Mucosa of descending colon (tissue), 3 donors: ENCODE data around the gene PROC. TPM values are rescaled to one million over a fixed set of nuclear protein-coding genes. Genes with fewer than 3 reads are reported as not detected.

Experiments
- ATAC-seq: fragments of 200-7000 bp; cut with Tn5 transposase; one replicate; pipeline ENCODE4 v1.9.1; 2020; ENCODE audit warnings: mild to moderate bottlenecking, moderate library complexity
- DNase-seq, 3 donors: peaks; one replicate each; pipeline ENCODE4 v3.0.0-alpha.2; 2020
- H3K36me3 ChIP-seq: fragments of 200-600 bp; one replicate; pipeline ENCODE4 v1.8.0; 2021; ENCODE audit warnings: low read depth, mild to moderate bottlenecking
- H3K4me1 ChIP-seq: fragments of 200-600 bp; one replicate; pipeline ENCODE4 v1.8.0; 2021; ENCODE audit warnings: low read depth, mild to moderate bottlenecking
- H3K4me3 ChIP-seq: fragments of 200-600 bp; one replicate; pipeline ENCODE4 v1.8.0; 2021; ENCODE audit warnings: mild to moderate bottlenecking
- H3K9me3 ChIP-seq: fragments of 200-600 bp; one replicate; pipeline ENCODE4 v1.8.0; 2021; ENCODE audit warnings: mild to moderate bottlenecking
- CTCF ChIP-seq: fragments of 200-600 bp; IDR thresholded peaks from one replicate; pipeline ENCODE4 v1.8.0; 2022; ENCODE audit warnings: antibody characterized with exemption, mild to moderate bottlenecking
- intact Hi-C, 2 donors: fragments of 100-400 bp; cut with DNase I in 1 of 2; cut with micrococcal nuclease in 1 of 2; formaldehyde crosslinking; loops; one replicate each; pipeline versions ENCODE4 v1.11.0 to v1.11.1; 2022; cut with DNase I, micrococcal nuclease
- total RNA-seq, 3 donors: library from RNA; stranded (reverse); fragmentation: NEBNext Ultra II Directional in 2 of 3; extraction: Animal tissue kit (Norgen Biotek cat#: 25700) in 2 of 3; gene quantifications; one replicate each; pipeline versions ENCODE4 v1.2.1 to v1.2.4, GENCODE V29; 2021 to 2023
- donor health status: DM: no; HTN: no; CAD: no; lungs with moderate emphysema.
- donor health status: DM: no; HTN: no; CAD: no.
- donor health status: DM: no; HTN: yes; CAD: no.

The PROC gene
- total RNA-seq, 3 donors from 2014 or later: 0.80 to 3.6 (median 0.95) TPM

- ATAC-seq (peak; percentile 77), DNase-seq (peak in 1 of 3 donors; percentile 64)
- intact Hi-C loops: no loop called here
- Histone ChIP-seq H3K4me1 (peaks cover 18% of the 10 kb centered on the region), H3K4me3 (no peak overlapping the region), H3K36me3 (no peaks in the 10 kb centered on the region), H3K9me3 (no peaks in the 10 kb centered on the region)
- no peak for TF ChIP-seq CTCF
These were observed 37.6 kb downstream of the PROC start for GRCh38 chr2:127455566-127456493.

- no peak for ATAC-seq
- DNase-seq: no peak
- Histone ChIP-seq H3K9me3 (no peaks in the 10 kb centered on the region), H3K4me1 (peaks cover 18% of the 10 kb centered on the region), H3K36me3 (no peaks in the 10 kb centered on the region), H3K4me3 (no peak overlapping the region)
- TF ChIP-seq CTCF: no peak
- intact Hi-C loops: no loop called here
These were observed 38.7 kb downstream of the PROC start for GRCh38 chr2:127456960-127457359.

- Histone ChIP-seq H3K4me3 (no peak overlapping the region), H3K9me3 (no peaks in the 10 kb centered on the region), H3K4me1 (no peaks in the 10 kb centered on the region), H3K36me3 (no peaks in the 10 kb centered on the region)
- ATAC-seq: no peak
- DNase-seq: no peak
- intact Hi-C loops: no loop called here
- no peak for TF ChIP-seq CTCF
These were observed 44.2 kb downstream of the PROC start for GRCh38 chr2:127462461-127462860.

- no peak overlapping the region for H3K4me3 ChIP-seq
- no peaks in the 10 kb centered on the region for H3K9me3 ChIP-seq
- no peak for TF ChIP-seq CTCF
- no peaks in the 10 kb centered on the region for H3K4me1 ChIP-seq
- H3K36me3 ChIP-seq: no peaks in the 10 kb centered on the region
- intact Hi-C loops: no loop called here
- ATAC-seq: no peak
- no peak for DNase-seq
These were observed 45.1 kb downstream of the PROC start for GRCh38 chr2:127463155-127463991.

GRCh38 chr2:127464470-127465257 is 46.4 kb downstream of the PROC start:
- DNase-seq (no peak), ATAC-seq (peak; percentile 21)
- H3K4me1 ChIP-seq: no peaks in the 10 kb centered on the region
- no peaks in the 10 kb centered on the region for H3K9me3 ChIP-seq
- H3K4me3 ChIP-seq: no peak overlapping the region
- TF ChIP-seq CTCF: no peak
- H3K36me3 ChIP-seq: no peaks in the 10 kb centered on the region
- intact Hi-C loops: no loop called here
